Measurements from ENCODE around the gene MAGI1.

MAGI1 gene

DNA sequence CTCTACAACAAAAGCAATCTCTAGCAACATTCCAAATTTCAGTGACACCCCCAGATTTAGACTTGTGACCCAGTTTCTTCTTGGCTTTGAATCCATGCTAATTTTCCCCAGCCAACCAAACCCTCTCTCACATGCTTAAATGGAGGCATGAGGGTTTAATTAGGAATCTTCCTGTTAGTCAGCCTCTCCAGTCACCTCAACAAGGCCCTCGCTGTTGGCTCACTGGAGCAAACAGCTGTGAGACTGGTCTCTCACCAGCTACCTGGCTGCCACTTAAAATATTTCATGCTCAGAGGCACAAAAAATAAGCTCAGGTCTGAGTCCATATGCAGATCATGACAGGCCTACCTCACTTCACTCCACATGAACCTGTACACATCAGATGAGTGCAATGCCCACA is 720.5 kb downstream of the MAGI1 start:
- no CpG with 5 or more reads among the region's 1 CpG for WGBS (ENCODE audit: insufficient coverage, insufficient read length)
- DNase-seq (ENCODE audit: low read depth, low spot score), result no peak

DNA sequence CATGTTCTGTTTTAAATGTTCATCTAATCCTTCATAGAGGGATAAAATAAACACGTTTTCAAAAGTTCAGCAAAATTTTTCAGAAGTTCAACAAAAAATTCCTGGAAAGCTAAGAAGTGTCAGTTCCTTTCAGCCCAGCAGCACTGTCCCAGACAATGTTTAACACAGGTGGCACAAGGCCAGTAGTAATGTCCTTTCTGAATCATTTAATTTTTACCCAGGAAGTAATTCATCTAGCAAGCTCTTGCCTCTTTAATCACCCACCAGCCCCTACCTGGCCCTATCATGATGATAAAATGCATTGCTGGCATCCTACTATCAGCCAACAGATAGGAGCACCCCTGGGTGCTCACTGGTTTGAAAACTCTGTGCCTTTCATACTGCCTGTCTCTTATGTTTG is 723.8 kb downstream of the MAGI1 start:
- Histone ChIP-seq H3K27me3 (ENCODE audit: control insufficient read depth, insufficient read depth, low read length) (no peaks in the 10 kb centered on the region), H3K36me3 (ENCODE audit: control insufficient read depth, insufficient read depth, low read length) (no peaks in the 10 kb centered on the region), H3K4me1 (ENCODE audit: control insufficient read depth, insufficient read depth, low read length) (no peaks in the 10 kb centered on the region), H3K4me3 (ENCODE audit: low read length) (no peak overlapping the region), H3K9me3 (ENCODE audit: control insufficient read depth, insufficient read depth, low read length) (no peaks in the 10 kb centered on the region), H3K27ac (ENCODE audit: low read length) (no peak overlapping the region)
- DNase-seq (ENCODE audit: low read depth, low spot score), result no peak
- WGBS (ENCODE audit: insufficient coverage, insufficient read length), result no CpG with 5 or more reads among the region's 1 CpG

More for the DNA sequence above, 720.5 kb downstream of the MAGI1 start:
- Histone ChIP-seq H3K27me3 (ENCODE audit: control insufficient read depth, insufficient read depth, low read length) (no peaks in the 10 kb centered on the region), H3K27ac (ENCODE audit: low read length) (no peak overlapping the region), H3K4me1 (ENCODE audit: control insufficient read depth, insufficient read depth, low read length) (no peaks in the 10 kb centered on the region), H3K9me3 (ENCODE audit: control insufficient read depth, insufficient read depth, low read length) (no peaks in the 10 kb centered on the region), H3K36me3 (ENCODE audit: control insufficient read depth, insufficient read depth, low read length) (no peaks in the 10 kb centered on the region), H3K4me3 (ENCODE audit: low read length) (no peak overlapping the region)

DNA sequence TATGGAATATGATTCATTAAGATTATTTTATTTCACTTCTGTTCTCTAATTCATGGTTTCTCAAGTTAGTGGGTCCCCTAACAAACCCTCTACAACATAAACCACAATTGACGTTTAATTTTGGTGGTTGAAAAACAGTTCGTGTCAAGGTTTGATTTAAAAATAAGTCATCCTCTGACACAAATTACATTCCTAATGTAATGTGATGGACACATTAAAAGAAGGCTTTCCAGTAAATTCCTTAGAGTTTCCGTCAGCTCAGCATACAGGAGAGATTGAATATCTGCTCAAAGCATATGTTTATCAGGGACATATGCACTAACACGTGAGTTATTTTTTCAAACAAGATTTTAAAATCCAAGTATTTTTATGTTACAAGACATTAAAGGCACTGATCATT is 724.4 kb downstream of the MAGI1 start:
- no peak for DNase-seq (ENCODE audit: low read depth, low spot score)
- Histone ChIP-seq H3K27me3 (ENCODE audit: control insufficient read depth, insufficient read depth, low read length) (no peaks in the 10 kb centered on the region), H3K9me3 (ENCODE audit: control insufficient read depth, insufficient read depth, low read length) (no peaks in the 10 kb centered on the region), H3K36me3 (ENCODE audit: control insufficient read depth, insufficient read depth, low read length) (no peaks in the 10 kb centered on the region), H3K4me3 (ENCODE audit: low read length) (no peak overlapping the region), H3K27ac (ENCODE audit: low read length) (no peak overlapping the region), H3K4me1 (ENCODE audit: control insufficient read depth, insufficient read depth, low read length) (no peaks in the 10 kb centered on the region)
- WGBS (ENCODE audit: insufficient coverage, insufficient read length), result no CpG with 5 or more reads among the region's 4 CpGs

DNA sequence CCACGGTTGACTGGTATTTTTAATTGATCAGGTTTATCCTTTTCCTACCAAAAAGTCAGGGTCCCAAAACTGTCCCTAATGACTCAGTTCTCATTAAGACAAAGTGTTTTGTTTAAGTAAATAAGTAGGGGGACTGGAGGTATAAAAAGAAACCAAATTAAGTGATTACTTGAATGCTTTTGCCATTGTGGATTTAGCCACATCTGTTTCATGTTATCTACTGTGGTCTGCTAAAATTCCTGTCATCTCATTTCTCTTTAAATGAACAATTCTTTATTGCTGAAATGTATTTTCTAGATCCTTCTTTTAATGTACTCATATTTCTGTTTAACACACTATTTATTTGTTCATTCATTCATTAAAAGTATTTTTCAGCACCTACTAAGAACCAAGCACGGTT is 725.1 kb downstream of the MAGI1 start:
- Histone ChIP-seq H3K4me3 (ENCODE audit: low read length) (no peak overlapping the region), H3K36me3 (ENCODE audit: control insufficient read depth, insufficient read depth, low read length) (no peaks in the 10 kb centered on the region), H3K9me3 (ENCODE audit: control insufficient read depth, insufficient read depth, low read length) (no peaks in the 10 kb centered on the region), H3K4me1 (ENCODE audit: control insufficient read depth, insufficient read depth, low read length) (no peaks in the 10 kb centered on the region), H3K27me3 (ENCODE audit: control insufficient read depth, insufficient read depth, low read length) (no peaks in the 10 kb centered on the region), H3K27ac (ENCODE audit: low read length) (no peak overlapping the region)
- DNase-seq (ENCODE audit: low read depth, low spot score), result no peak
- WGBS (ENCODE audit: insufficient coverage, insufficient read length), result no CpG with 5 or more reads among the region's 2 CpGs

DNA sequence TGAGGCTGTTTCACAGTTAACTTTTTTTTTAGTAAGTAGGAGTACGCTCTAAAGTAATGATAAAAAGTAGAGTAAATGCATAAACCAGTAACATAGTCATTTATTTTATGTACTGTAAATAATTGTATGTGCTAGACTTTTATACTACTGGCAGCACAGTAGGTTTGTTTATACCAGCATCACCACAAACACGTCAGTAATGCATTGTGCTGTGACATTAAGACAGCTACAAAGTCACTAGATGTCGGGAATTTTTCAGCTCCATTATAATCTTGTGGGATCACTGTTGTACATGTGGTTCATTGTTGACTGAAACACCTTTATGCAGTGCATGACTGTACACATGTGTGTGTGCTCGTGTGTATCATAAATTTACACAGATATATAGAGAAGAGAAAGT is 732.9 kb downstream of the MAGI1 start:
- H3K27ac ChIP-seq (ENCODE audit: low read length), result no peak overlapping the region
- DNase-seq (ENCODE audit: low read depth, low spot score), result no peak
- no peaks in the 10 kb centered on the region for H3K36me3 ChIP-seq (ENCODE audit: control insufficient read depth, insufficient read depth, low read length)
- H3K9me3 ChIP-seq (ENCODE audit: control insufficient read depth, insufficient read depth, low read length), result no peaks in the 10 kb centered on the region
- no peaks in the 10 kb centered on the region for H3K4me1 ChIP-seq (ENCODE audit: control insufficient read depth, insufficient read depth, low read length)
- no CpG with 5 or more reads among the region's 4 CpGs for WGBS (ENCODE audit: insufficient coverage, insufficient read length)
- no peaks in the 10 kb centered on the region for H3K27me3 ChIP-seq (ENCODE audit: control insufficient read depth, insufficient read depth, low read length)
- no peak overlapping the region for H3K4me3 ChIP-seq (ENCODE audit: low read length)

Data from iPS DF 6.9 (cell line).